ENCODE data around the gene GIPC3.

- TF ChIP-seq POLR2A (IDR thresholded peaks at IDR 0.05): no peak
- TF ChIP-seq, protein P1, sequence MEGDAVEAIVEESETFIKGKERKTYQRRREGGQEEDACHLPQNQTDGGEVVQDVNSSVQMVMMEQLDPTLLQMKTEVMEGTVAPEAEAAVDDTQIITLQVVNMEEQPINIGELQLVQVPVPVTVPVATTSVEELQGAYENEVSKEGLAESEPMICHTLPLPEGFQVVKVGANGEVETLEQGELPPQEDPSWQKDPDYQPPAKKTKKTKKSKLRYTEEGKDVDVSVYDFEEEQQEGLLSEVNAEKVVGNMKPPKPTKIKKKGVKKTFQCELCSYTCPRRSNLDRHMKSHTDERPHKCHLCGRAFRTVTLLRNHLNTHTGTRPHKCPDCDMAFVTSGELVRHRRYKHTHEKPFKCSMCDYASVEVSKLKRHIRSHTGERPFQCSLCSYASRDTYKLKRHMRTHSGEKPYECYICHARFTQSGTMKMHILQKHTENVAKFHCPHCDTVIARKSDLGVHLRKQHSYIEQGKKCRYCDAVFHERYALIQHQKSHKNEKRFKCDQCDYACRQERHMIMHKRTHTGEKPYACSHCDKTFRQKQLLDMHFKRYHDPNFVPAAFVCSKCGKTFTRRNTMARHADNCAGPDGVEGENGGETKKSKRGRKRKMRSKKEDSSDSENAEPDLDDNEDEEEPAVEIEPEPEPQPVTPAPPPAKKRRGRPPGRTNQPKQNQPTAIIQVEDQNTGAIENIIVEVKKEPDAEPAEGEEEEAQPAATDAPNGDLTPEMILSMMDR (IDR thresholded peaks at IDR 0.05): no peak
- TF ChIP-seq EP300 (IDR thresholded peaks at IDR 0.05): no peak
Observed at GRCh38 chr19:3620817-3621547, 35.7 kb downstream of the GIPC3 start.

All from ovary (tissue), 3 donors.